Nephron progenitor cell (in vitro differentiated cells): ENCODE data around the gene SNORC.

Source experiments
- DNase-seq: peaks from one replicate; pipeline ENCODE4 v3.0.0; 2021
- H3K27ac Mint-ChIP-seq: 2 replicates; pipeline ENCODE4 v1.8.0; 2021; ENCODE audit warnings: mild to moderate bottlenecking, moderate library complexity, mixed read lengths
- H3K27me3 Mint-ChIP-seq: 2 replicates; pipeline ENCODE4 v1.8.0; 2021; ENCODE audit warnings: mild to moderate bottlenecking, low read depth, mixed read lengths; ENCODE audit not compliant: poor library complexity
- H3K36me3 Mint-ChIP-seq: 2 replicates; pipeline ENCODE4 v1.8.0; 2021; ENCODE audit warnings: low read depth, mixed read lengths
- H3K4me1 Mint-ChIP-seq: 2 replicates; pipeline ENCODE4 v1.8.0; 2021; ENCODE audit warnings: mixed read lengths
- H3K4me3 Mint-ChIP-seq: 2 replicates; pipeline ENCODE4 v1.8.0; 2021; ENCODE audit warnings: mild to moderate bottlenecking, moderate library complexity, mixed read lengths
- H3K9me3 Mint-ChIP-seq: 2 replicates; pipeline ENCODE4 v1.8.0; 2021; ENCODE audit warnings: mild to moderate bottlenecking, moderate library complexity, mixed read lengths
- CTCF ChIP-seq: fragments of 200-600 bp; sonication (generic); IDR thresholded peaks from 2 replicates; pipeline ENCODE4 v1.5.0; 2021; ENCODE audit warnings: antibody characterized with exemption

The SNORC gene

GRCh38 chr2:232863996-232864395 is 6.1 kb upstream of the SNORC start:
- no peak overlapping the region for H3K4me3 Mint-ChIP-seq
- no peaks in the 10 kb centered on the region for H3K9me3 Mint-ChIP-seq
- H3K27me3 Mint-ChIP-seq, result peaks cover 3% of the 10 kb centered on the region
- no peak overlapping the region for H3K27ac Mint-ChIP-seq
- H3K36me3 Mint-ChIP-seq, result peaks cover 21% of the 10 kb centered on the region
- no peak for TF ChIP-seq CTCF
- no peak for DNase-seq
- peaks cover 3% of the 10 kb centered on the region for H3K4me1 Mint-ChIP-seq

- H3K9me3 Mint-ChIP-seq, result no peaks in the 10 kb centered on the region
- peaks cover 8% of the 10 kb centered on the region for H3K27me3 Mint-ChIP-seq
- H3K4me1 Mint-ChIP-seq, result peaks cover 13% of the 10 kb centered on the region
- H3K27ac Mint-ChIP-seq, result no peak overlapping the region
- no peak for DNase-seq
- TF ChIP-seq CTCF, result no peak
- H3K4me3 Mint-ChIP-seq, result no peak overlapping the region
- peaks cover 11% of the 10 kb centered on the region for H3K36me3 Mint-ChIP-seq
Observed at GRCh38 chr2:232865165-232865564, 4.9 kb upstream of the SNORC start.

GRCh38 chr2:232866104-232866503 is 4.0 kb upstream of the SNORC start:
- no peak overlapping the region for H3K27ac Mint-ChIP-seq
- H3K9me3 Mint-ChIP-seq, result no peaks in the 10 kb centered on the region
- no peak for DNase-seq
- peaks cover 20% of the 10 kb centered on the region for H3K4me1 Mint-ChIP-seq
- no peak for TF ChIP-seq CTCF
- no peak overlapping the region for H3K4me3 Mint-ChIP-seq
- H3K27me3 Mint-ChIP-seq, result peaks cover 8% of the 10 kb centered on the region
- peaks cover 5% of the 10 kb centered on the region for H3K36me3 Mint-ChIP-seq

- Mint-ChIP-seq H3K27ac (peak overlapping the region; percentile 86), H3K27me3 (peaks cover 13% of the 10 kb centered on the region), H3K36me3 (no peaks in the 10 kb centered on the region), H3K9me3 (no peaks in the 10 kb centered on the region), H3K4me3 (no peak overlapping the region), H3K4me1 (peaks cover 27% of the 10 kb centered on the region)
- no peak for TF ChIP-seq CTCF
- no peak for DNase-seq
Observed at GRCh38 chr2:232869138-232870017, 686 bp upstream of the SNORC start.

GRCh38 chr2:232870766-232871371 is 805 bp downstream of the SNORC start:
- no peaks in the 10 kb centered on the region for H3K36me3 Mint-ChIP-seq
- peaks cover 24% of the 10 kb centered on the region for H3K27me3 Mint-ChIP-seq
- H3K27ac Mint-ChIP-seq, result no peak overlapping the region
- H3K9me3 Mint-ChIP-seq, result no peaks in the 10 kb centered on the region
- no peak for DNase-seq
- TF ChIP-seq CTCF, result no peak
- no peak overlapping the region for H3K4me3 Mint-ChIP-seq
- peaks cover 29% of the 10 kb centered on the region for H3K4me1 Mint-ChIP-seq
